Smooth muscle cell (in vitro differentiated cells): ENCODE measurements around the gene PLXNB1. TPM values are rescaled to one million over a fixed set of nuclear protein-coding genes. Genes with fewer than 3 reads are reported as not detected.

Source experiments
- DNase-seq: peaks from one replicate; lab custom pipeline; 2025; ENCODE audit not compliant: unreplicated experiment; lab: John Stamatoyannopoulos, UW
- H2AFZ ChIP-seq: fragments of 200-600 bp; sonication (generic); 2 replicates; pipeline ENCODE4 v1.6.0; 2016; ENCODE audit warnings: antibody characterized with exemption, low read depth, mild to moderate bottlenecking
- H3F3A ChIP-seq: fragments of 200-600 bp; sonication (generic); 2 replicates; pipeline ENCODE4 v1.6.0; 2017; ENCODE audit warnings: antibody characterized with exemption, low read depth
- H3K27ac ChIP-seq: fragments of 200-600 bp; sonication (generic); 2 replicates; pipeline ENCODE4 v1.5.1; 2016; ENCODE audit warnings: low read depth, mild to moderate bottlenecking
- H3K27me3 ChIP-seq: fragments of 200-600 bp; sonication (generic); 2 replicates; pipeline ENCODE4 v1.6.1; 2016; ENCODE audit warnings: low read depth, mild to moderate bottlenecking
- H3K36me3 ChIP-seq: fragments of 200-600 bp; sonication (generic); 2 replicates; pipeline ENCODE4 v1.5.1; 2016; ENCODE audit warnings: low read depth
- H3K4me1 ChIP-seq: fragments of 200-600 bp; sonication (generic); 2 replicates; pipeline ENCODE4 v1.5.1; 2016; ENCODE audit warnings: low read depth
- H3K4me2 ChIP-seq: fragments of 200-600 bp; sonication (generic); 2 replicates; pipeline ENCODE4 v1.6.0; 2016; ENCODE audit warnings: mild to moderate bottlenecking
- H3K4me3 ChIP-seq: fragments of 200-600 bp; sonication (generic); 2 replicates; pipeline ENCODE4 v1.5.1; 2016; ENCODE audit warnings: mild to moderate bottlenecking
- H3K79me2 ChIP-seq: fragments of 200-600 bp; sonication (generic); 2 replicates; pipeline ENCODE4 v1.6.0; 2016; ENCODE audit warnings: low read depth, mild to moderate bottlenecking
- H3K9ac ChIP-seq: fragments of 200-600 bp; sonication (generic); 2 replicates; pipeline ENCODE4 v1.6.0; 2016; ENCODE audit warnings: low read depth
- H3K9me3 ChIP-seq: fragments of 200-600 bp; sonication (generic); replicated peaks from 2 replicates; pipeline ENCODE4 v1.5.1; 2016; ENCODE audit warnings: low read depth
- H4K20me1 ChIP-seq: fragments of 200-600 bp; sonication (generic); 2 replicates; pipeline ENCODE4 v1.6.0; 2016; ENCODE audit warnings: low read depth
- WGBS: methylation state at CpG from one replicate; pipeline ENCODE4 v1.1.7; 2016; ENCODE audit warnings: low lambda C conversion rate; 5-methylcytosine and 5-hydroxymethylcytosine counted together
- polyA plus RNA-seq: library from polyadenylated mRNA; unstranded; fragments of >200 nt; fragmentation: Nextera tagmentation; extraction: Ambion mirVana; gene quantifications from 2 replicates; pipeline ENCODE4 v1.2.1, GENCODE V29; 2016
- total RNA-seq: library from RNA; depleted of rRNA; stranded (reverse); fragments of >200 nt; gene quantifications from 2 replicates; pipeline ENCODE4 v1.2.3, GENCODE V29; 2014
- TF ChIP-seq, protein P1 (sequence below): fragments of 200-600 bp; sonication (generic); IDR thresholded peaks from 2 replicates; pipeline ENCODE4 v1.5.1; 2017; ENCODE audit warnings: borderline replicate concordance, mild to moderate bottlenecking, antibody characterized with exemption; ENCODE audit not compliant: insufficient read depth, poor library complexity, severe bottlenecking

Gene PLXNB1
- total and polyA plus RNA-seq, 2 experiments from 2014 or later: 15.5 to 26.9 TPM

DNA sequence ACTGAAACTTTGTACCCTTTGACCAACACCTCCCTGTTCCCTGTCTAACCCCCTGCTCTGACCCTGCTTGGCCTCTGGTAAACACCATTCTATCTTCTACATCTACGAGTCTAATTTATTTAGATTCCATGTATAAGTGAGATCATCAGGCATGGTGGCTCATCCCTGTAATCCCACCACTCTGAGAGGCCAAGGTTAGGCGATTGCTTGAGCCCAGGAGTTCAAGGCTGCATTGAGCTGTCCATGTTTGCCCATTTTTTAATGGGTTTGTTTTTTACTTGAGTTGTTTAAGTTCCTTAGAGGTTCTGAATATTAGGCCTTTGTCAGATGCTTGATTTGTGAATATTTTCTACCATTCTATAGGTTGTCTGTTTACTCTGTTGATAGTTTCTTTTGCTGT, 40.9 kb downstream of the PLXNB1 start:
- no peak for DNase-seq
- no peaks in the 10 kb centered on the region for H4K20me1 ChIP-seq
- H3K9me3 ChIP-seq: no peaks in the 10 kb centered on the region
- H2AFZ ChIP-seq: no peak overlapping the region
- TF ChIP-seq, protein P1, sequence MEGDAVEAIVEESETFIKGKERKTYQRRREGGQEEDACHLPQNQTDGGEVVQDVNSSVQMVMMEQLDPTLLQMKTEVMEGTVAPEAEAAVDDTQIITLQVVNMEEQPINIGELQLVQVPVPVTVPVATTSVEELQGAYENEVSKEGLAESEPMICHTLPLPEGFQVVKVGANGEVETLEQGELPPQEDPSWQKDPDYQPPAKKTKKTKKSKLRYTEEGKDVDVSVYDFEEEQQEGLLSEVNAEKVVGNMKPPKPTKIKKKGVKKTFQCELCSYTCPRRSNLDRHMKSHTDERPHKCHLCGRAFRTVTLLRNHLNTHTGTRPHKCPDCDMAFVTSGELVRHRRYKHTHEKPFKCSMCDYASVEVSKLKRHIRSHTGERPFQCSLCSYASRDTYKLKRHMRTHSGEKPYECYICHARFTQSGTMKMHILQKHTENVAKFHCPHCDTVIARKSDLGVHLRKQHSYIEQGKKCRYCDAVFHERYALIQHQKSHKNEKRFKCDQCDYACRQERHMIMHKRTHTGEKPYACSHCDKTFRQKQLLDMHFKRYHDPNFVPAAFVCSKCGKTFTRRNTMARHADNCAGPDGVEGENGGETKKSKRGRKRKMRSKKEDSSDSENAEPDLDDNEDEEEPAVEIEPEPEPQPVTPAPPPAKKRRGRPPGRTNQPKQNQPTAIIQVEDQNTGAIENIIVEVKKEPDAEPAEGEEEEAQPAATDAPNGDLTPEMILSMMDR: no peak
- no peaks in the 10 kb centered on the region for H3K79me2 ChIP-seq
- no peaks in the 10 kb centered on the region for H3K4me1 ChIP-seq
- H3K36me3 ChIP-seq: no peaks in the 10 kb centered on the region
- no peak overlapping the region for H3K27ac ChIP-seq
- no peak overlapping the region for H3K4me3 ChIP-seq
- H3F3A ChIP-seq: no peaks in the 10 kb centered on the region
- no peaks in the 10 kb centered on the region for H3K27me3 ChIP-seq
- WGBS: 78% methylated on average over 2 of the region's 2 CpGs
- no peak overlapping the region for H3K9ac ChIP-seq
- H3K4me2 ChIP-seq: no peak overlapping the region

- no peaks in the 10 kb centered on the region for H3K79me2 ChIP-seq
- TF ChIP-seq, protein P1: no peak
- no peaks in the 10 kb centered on the region for H3K27me3 ChIP-seq
- no peak for DNase-seq
- H3K9ac ChIP-seq: no peak overlapping the region
- H3K4me1 ChIP-seq: no peaks in the 10 kb centered on the region
- no peak overlapping the region for H3K4me3 ChIP-seq
- no peaks in the 10 kb centered on the region for H3F3A ChIP-seq
- no peaks in the 10 kb centered on the region for H4K20me1 ChIP-seq
- H3K27ac ChIP-seq: no peak overlapping the region
- no peak overlapping the region for H3K4me2 ChIP-seq
- H2AFZ ChIP-seq: no peak overlapping the region
- H3K36me3 ChIP-seq: no peaks in the 10 kb centered on the region
- no peaks in the 10 kb centered on the region for H3K9me3 ChIP-seq
These were observed 42.3 kb downstream of the PLXNB1 start for GRCh38 chr3:48387634-48388033.

DNA sequence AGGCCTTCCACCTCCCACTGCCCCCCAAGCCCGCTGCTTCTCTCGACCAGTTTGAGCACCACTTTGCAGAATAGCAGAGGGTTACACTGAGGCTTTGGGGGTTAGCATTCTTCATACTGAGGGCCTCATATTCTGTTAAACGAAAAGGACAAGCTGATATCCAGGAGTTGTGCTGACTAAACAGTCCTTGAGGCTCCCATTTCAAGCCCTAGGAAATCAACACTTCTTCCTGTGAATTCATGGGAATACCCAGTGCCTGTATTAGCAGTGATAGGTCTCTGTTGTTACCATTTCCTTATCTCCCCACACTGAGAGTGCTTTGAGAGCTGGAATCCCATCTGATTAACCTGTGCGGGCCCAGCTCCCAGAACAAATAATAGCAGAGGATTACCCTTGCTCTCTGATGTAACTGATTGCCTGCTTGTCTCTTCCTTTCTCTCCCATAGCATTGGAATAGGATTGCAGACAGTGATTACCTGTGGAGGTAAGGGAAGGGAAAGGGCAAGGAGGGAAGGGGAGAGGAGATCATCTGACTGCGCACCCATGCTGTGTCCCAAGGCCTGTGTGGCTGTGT, 56.9 kb downstream of the PLXNB1 start:
- no peak overlapping the region for H3K4me3 ChIP-seq
- no peak overlapping the region for H3K9ac ChIP-seq
- peaks cover 8% of the 10 kb centered on the region for H3K4me1 ChIP-seq
- H3K36me3 ChIP-seq: no peaks in the 10 kb centered on the region
- H4K20me1 ChIP-seq: no peaks in the 10 kb centered on the region
- no peak for DNase-seq
- 82% methylated on average over 5 of the region's 5 CpGs for WGBS
- no peaks in the 10 kb centered on the region for H3K27me3 ChIP-seq
- TF ChIP-seq, protein P1: no peak
- no peaks in the 10 kb centered on the region for H3K9me3 ChIP-seq
- no peak overlapping the region for H2AFZ ChIP-seq
- H3K4me2 ChIP-seq: no peak overlapping the region
- no peaks in the 10 kb centered on the region for H3F3A ChIP-seq
- H3K79me2 ChIP-seq: no peaks in the 10 kb centered on the region
- H3K27ac ChIP-seq: no peak overlapping the region

- DNase-seq: no peak
- Histone ChIP-seq H3K79me2 (no peaks in the 10 kb centered on the region), H3F3A (no peaks in the 10 kb centered on the region), H3K27ac (no peak overlapping the region), H2AFZ (no peak overlapping the region), H3K27me3 (no peaks in the 10 kb centered on the region), H3K4me2 (no peak overlapping the region), H3K9ac (no peak overlapping the region), H4K20me1 (no peaks in the 10 kb centered on the region), H3K4me3 (no peak overlapping the region), H3K9me3 (no peaks in the 10 kb centered on the region), H3K4me1 (peaks cover 8% of the 10 kb centered on the region), H3K36me3 (no peaks in the 10 kb centered on the region)
- TF ChIP-seq, protein P1: no peak
- 88% methylated on average over 7 of the region's 7 CpGs for WGBS
These were observed 57.5 kb downstream of the PLXNB1 start for GRCh38 chr3:48372377-48372770.
